OCI-LY1 (cell line): ENCODE measurements around the gene APOLD1.

Experiments
- H2AFZ ChIP-seq: fragments of 200-600 bp; sonication (generic), shearing (Covaris generic); 2 replicates; pipeline ENCODE4 v1.6.0; 2014; ENCODE audit warnings: antibody characterized with exemption, mild to moderate bottlenecking, low read length
- H3F3A ChIP-seq: fragments of 200-600 bp; sonication (generic), shearing (Covaris generic); 2 replicates; pipeline ENCODE4 v1.6.0; 2014; ENCODE audit warnings: mild to moderate bottlenecking, antibody characterized with exemption, low read length, moderate library complexity; ENCODE audit not compliant: insufficient read depth
- H3K27ac ChIP-seq: fragments of 200-600 bp; sonication (generic); 2 replicates; pipeline ENCODE4 v1.5.1; 2014; ENCODE audit warnings: low read length, mixed run types, mild to moderate bottlenecking, low read depth; ENCODE audit not compliant: poor library complexity, severe bottlenecking
- H3K27me3 ChIP-seq: fragments of 200-600 bp; sonication (generic); 2 replicates; pipeline ENCODE4 v1.6.0; 2014; ENCODE audit warnings: antibody characterized with exemption, mild to moderate bottlenecking, low read length, moderate library complexity; ENCODE audit not compliant: insufficient read depth
- H3K36me3 ChIP-seq: fragments of 200-600 bp; sonication (generic); 2 replicates; pipeline ENCODE4 v1.6.1; 2014; ENCODE audit warnings: mild to moderate bottlenecking, antibody characterized with exemption, low read length, moderate library complexity, mixed read lengths; ENCODE audit not compliant: insufficient read depth
- H3K4me1 ChIP-seq: fragments of 200-600 bp; sonication (generic); 2 replicates; pipeline ENCODE4 v1.5.1; 2014; ENCODE audit warnings: mild to moderate bottlenecking, low read length, moderate library complexity; ENCODE audit not compliant: insufficient read depth, severe bottlenecking
- H3K4me2 ChIP-seq: fragments of 200-600 bp; sonication (generic), shearing (Covaris generic); 2 replicates; pipeline ENCODE4 v1.6.1; 2014; ENCODE audit warnings: low read length
- H3K4me3 ChIP-seq: fragments of 200-600 bp; sonication (generic); 2 replicates; pipeline ENCODE4 v1.5.1; 2014; ENCODE audit warnings: low read length, low read depth, mild to moderate bottlenecking, mixed read lengths; ENCODE audit not compliant: poor library complexity, severe bottlenecking
- H3K79me2 ChIP-seq: fragments of 200-600 bp; shearing (Covaris generic); 2 replicates; pipeline ENCODE4 v1.6.1; 2016; ENCODE audit warnings: mixed run types, low read length, mixed read lengths; ENCODE audit not compliant: insufficient read depth
- H3K9ac ChIP-seq: fragments of 200-600 bp; sonication (generic), shearing (Covaris generic); 2 replicates; pipeline ENCODE4 v1.6.1; 2014; ENCODE audit warnings: mild to moderate bottlenecking, low read length, mixed read lengths
- H3K9me2 ChIP-seq: fragments of 200-600 bp; sonication (generic), shearing (Covaris generic); 2 replicates; pipeline ENCODE4 v1.6.1; 2014; ENCODE audit warnings: low read depth, mild to moderate bottlenecking, low read length, mixed read lengths
- H3K9me3 ChIP-seq: fragments of 200-600 bp; shearing (Covaris generic); 2 replicates; pipeline ENCODE4 v1.6.1; 2014; ENCODE audit warnings: low read length, mixed read lengths
- H4K20me1 ChIP-seq: fragments of 200-600 bp; sonication (generic), shearing (Covaris generic); 2 replicates; pipeline ENCODE4 v1.6.0; 2016; ENCODE audit warnings: mild to moderate bottlenecking, low read length; ENCODE audit not compliant: insufficient read depth
- CTCF ChIP-seq: fragments of 200-600 bp; sonication (generic), shearing (Covaris generic); IDR thresholded peaks from 2 replicates; pipeline ENCODE4 v1.5.1; 2017; ENCODE audit warnings: mild to moderate bottlenecking, antibody characterized with exemption, low read length, moderate library complexity, mixed read lengths
- EZH2 ChIP-seq: fragments of 200-600 bp; sonication (generic), shearing (Covaris generic); IDR thresholded peaks from 2 replicates; pipeline ENCODE4 v1.8.0; 2017; ENCODE audit warnings: borderline replicate concordance, mixed run types, mild to moderate bottlenecking, antibody characterized with exemption, low read length, moderate library complexity, mixed read lengths

APOLD1 gene

DNA sequence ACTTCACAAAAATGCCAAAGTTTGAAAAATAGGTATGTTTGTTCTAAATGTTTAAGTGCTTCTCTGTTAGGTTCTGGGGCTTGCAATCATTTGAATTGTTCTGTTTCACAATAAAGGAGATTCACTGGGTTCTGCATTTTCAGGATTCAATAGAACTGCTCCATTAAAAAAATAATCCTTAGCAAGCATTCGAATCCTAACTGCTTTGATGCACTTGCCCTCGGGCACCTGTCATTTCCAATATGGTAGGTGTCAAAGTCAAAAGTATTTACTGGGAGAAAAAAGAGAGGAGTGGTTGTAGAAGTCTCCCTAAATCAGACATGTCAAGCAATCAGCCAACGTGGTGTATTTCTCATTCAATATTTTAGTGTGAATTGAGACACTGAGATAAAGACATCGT lies 5.5 kb downstream of the APOLD1 start:
- H3K27ac ChIP-seq = no peak overlapping the region
- no peaks in the 10 kb centered on the region for H3K79me2 ChIP-seq
- no peak overlapping the region for H2AFZ ChIP-seq
- no peaks in the 10 kb centered on the region for H4K20me1 ChIP-seq
- H3K4me2 ChIP-seq = no peak overlapping the region
- no peaks in the 10 kb centered on the region for H3K27me3 ChIP-seq
- H3K4me3 ChIP-seq = no peak overlapping the region
- TF ChIP-seq CTCF (no peak), EZH2 (no peak)
- no peak overlapping the region for H3K9ac ChIP-seq
- peaks cover 26% of the 10 kb centered on the region for H3K4me1 ChIP-seq
- no peaks in the 10 kb centered on the region for H3F3A ChIP-seq
- no peaks in the 10 kb centered on the region for H3K36me3 ChIP-seq
- H3K9me3 ChIP-seq = no peaks in the 10 kb centered on the region
- H3K9me2 ChIP-seq = no peaks in the 10 kb centered on the region

DNA sequence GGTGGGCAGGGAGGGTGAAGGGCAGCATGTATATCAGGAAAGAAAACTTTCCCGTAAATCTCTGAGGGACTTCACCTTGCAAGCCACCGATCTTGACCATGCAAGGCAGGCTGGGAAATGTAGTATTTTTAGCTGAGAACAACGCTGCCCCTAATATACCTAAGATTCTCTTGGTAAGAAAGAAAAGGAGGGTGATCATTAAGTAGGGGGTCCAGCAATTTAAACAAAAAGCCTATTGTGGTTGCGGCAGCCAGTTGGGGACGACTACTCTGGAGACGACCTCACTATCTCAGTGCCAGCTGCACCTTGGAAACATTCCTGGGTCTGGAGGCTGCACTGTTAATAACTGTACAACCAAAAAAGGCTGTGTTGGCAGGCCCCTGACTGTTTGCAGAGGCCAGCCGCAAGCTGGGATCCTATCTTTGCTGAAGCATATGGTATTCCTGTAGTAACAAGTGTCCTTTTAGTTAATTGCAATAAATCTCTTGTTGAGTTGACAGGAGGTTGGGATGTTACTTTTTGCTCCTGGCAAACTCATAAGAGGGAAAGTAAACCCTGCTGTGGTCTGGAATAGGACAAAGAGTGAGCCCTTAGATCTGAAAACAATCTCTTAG lies 6.4 kb downstream of the APOLD1 start:
- Histone ChIP-seq H3K36me3 (no peaks in the 10 kb centered on the region), H3K9me2 (no peaks in the 10 kb centered on the region), H3K9ac (no peak overlapping the region), H3F3A (no peaks in the 10 kb centered on the region), H3K9me3 (no peaks in the 10 kb centered on the region), H3K4me3 (no peak overlapping the region), H3K4me1 (peaks cover 19% of the 10 kb centered on the region), H2AFZ (no peak overlapping the region), H3K27me3 (no peaks in the 10 kb centered on the region), H3K4me2 (no peak overlapping the region), H3K79me2 (no peaks in the 10 kb centered on the region), H4K20me1 (no peaks in the 10 kb centered on the region), H3K27ac (no peak overlapping the region)
- no peak for TF ChIP-seq EZH2
- no peak for TF ChIP-seq CTCF

GRCh38 chr12:12792421-12792820 lies 7.0 kb downstream of the APOLD1 start:
- Histone ChIP-seq H3K9ac (no peak overlapping the region), H3K27me3 (no peaks in the 10 kb centered on the region), H2AFZ (no peak overlapping the region), H3F3A (no peaks in the 10 kb centered on the region), H3K4me3 (no peak overlapping the region), H3K36me3 (no peaks in the 10 kb centered on the region), H3K9me3 (no peaks in the 10 kb centered on the region), H3K4me1 (peaks cover 13% of the 10 kb centered on the region), H3K4me2 (no peak overlapping the region), H3K27ac (no peak overlapping the region), H3K79me2 (no peaks in the 10 kb centered on the region), H3K9me2 (no peaks in the 10 kb centered on the region), H4K20me1 (no peaks in the 10 kb centered on the region)
- TF ChIP-seq CTCF = no peak
- no peak for TF ChIP-seq EZH2
